SIG-M5 treated with dmso at 0.1 percent for 504 hours (cell line): ENCODE data around the gene TRIM58.

Experiments
- DNase-seq: peaks from one replicate; lab custom pipeline; 2025; ENCODE audit not compliant: unreplicated experiment; lab: John Stamatoyannopoulos, UW

TRIM58 gene

GRCh38 chr1:247857069-247857984 is at the start of gene TRIM58:
TRIM58 (plus strand) TSS chr1:247857187; CDS start chr1:247857247, 60 bp downstream.
- no peak for DNase-seq

GRCh38 chr1:247812637-247813036 is 44.4 kb upstream of the TRIM58 start:
- no peak for DNase-seq

- no peak for DNase-seq
Measured at GRCh38 chr1:247822060-247822459, 34.9 kb upstream of the TRIM58 start.

GRCh38 chr1:247824023-247824422 is 33.0 kb upstream of the TRIM58 start, which contains the start of gene OR14A16:
OR14A16 (minus strand) TSS chr1:247824119; CDS start chr1:247815729, 8,390 bp downstream.
- no peak for DNase-seq

GRCh38 chr1:247825362-247825761 is 31.6 kb upstream of the TRIM58 start:
- no peak for DNase-seq

- DNase-seq = no peak
Measured at GRCh38 chr1:247829656-247830055, 27.3 kb upstream of the TRIM58 start.

- DNase-seq = no peak
Measured at GRCh38 chr1:247833601-247834000, 23.4 kb upstream of the TRIM58 start.

GRCh38 chr1:247840818-247841217 is 16.2 kb upstream of the TRIM58 start:
- DNase-seq = no peak

- DNase-seq = no peak
Measured at GRCh38 chr1:247841796-247842195, 15.2 kb upstream of the TRIM58 start, which contains the start of gene OR11L1. OR11L1 (minus strand) TSS chr1:247841896; CDS start chr1:247841896, 0 bp downstream.

- no peak for DNase-seq
Measured at GRCh38 chr1:247843411-247843810, 13.6 kb upstream of the TRIM58 start.

- no peak for DNase-seq
Measured at GRCh38 chr1:247845011-247845692, 11.8 kb upstream of the TRIM58 start.

GRCh38 chr1:247845693-247846017 is 11.3 kb upstream of the TRIM58 start:
- DNase-seq = no peak

GRCh38 chr1:247848346-247848745 is 8.6 kb upstream of the TRIM58 start:
- DNase-seq = no peak

- DNase-seq = no peak
Measured at GRCh38 chr1:247849616-247850015, 7.4 kb upstream of the TRIM58 start.

- no peak for DNase-seq
Measured at GRCh38 chr1:247854899-247855545, 2.0 kb upstream of the TRIM58 start.

GRCh38 chr1:247855911-247856310 is 1.1 kb upstream of the TRIM58 start:
- DNase-seq = no peak

GRCh38 chr1:247857985-247858619 is 1.1 kb downstream of the TRIM58 start:
- DNase-seq = no peak

- no peak for DNase-seq
Measured at GRCh38 chr1:247862756-247863155, 5.8 kb downstream of the TRIM58 start.

GRCh38 chr1:247864644-247865043 is 7.7 kb downstream of the TRIM58 start:
- no peak for DNase-seq

- no peak for DNase-seq
Measured at GRCh38 chr1:247865416-247865815, 8.4 kb downstream of the TRIM58 start.

GRCh38 chr1:247883346-247883745 is 26.4 kb downstream of the TRIM58 start:
- DNase-seq = no peak
